CD4-positive, CD25-positive, alpha-beta regulatory T cell (primary cell): ENCODE measurements around the gene C11orf91. TPM values are rescaled to one million over a fixed set of nuclear protein-coding genes. Genes with fewer than 3 reads are reported as not detected.

Experiments
- ATAC-seq, 2 donors: fragments of 150-1000 bp; cut with Tn5 transposase; one replicate each; pipeline ENCODE4 v1.10.0; 2021; ENCODE audit warnings: low read depth in 2 of 2, moderate number of reproducible peaks in 2 of 2, moderate library complexity in 1 of 2
- DNase-seq, 3 donors: peaks; one replicate each; pipeline versions ENCODE4 v3.0.0 to v3.0.0-alpha.2; 2012 to 2022; ENCODE audit warnings: mixed read lengths in 1 of 3
- H3K27ac ChIP-seq: one replicate; pipeline ENCODE4 v1.7.0; 2013; ENCODE audit warnings: mild to moderate bottlenecking, low read length; ENCODE audit not compliant: insufficient read depth, poor library complexity, severe bottlenecking
- H3K27me3 ChIP-seq: one replicate; pipeline ENCODE4 v1.7.0; 2013; ENCODE audit warnings: low read length; ENCODE audit not compliant: control insufficient read depth, insufficient read depth
- H3K36me3 ChIP-seq: one replicate; pipeline ENCODE4 v1.7.0; 2013; ENCODE audit warnings: mild to moderate bottlenecking, low read length, moderate library complexity; ENCODE audit not compliant: control insufficient read depth, insufficient read depth
- H3K4me1 ChIP-seq: 2 replicates; pipeline ENCODE4 v1.7.0; 2013; ENCODE audit warnings: mild to moderate bottlenecking, low read length; ENCODE audit not compliant: insufficient read depth, control insufficient read depth, poor library complexity, severe bottlenecking
- H3K4me3 ChIP-seq: one replicate; pipeline ENCODE4 v1.7.0; 2013; ENCODE audit warnings: low read depth, mild to moderate bottlenecking, low read length, moderate library complexity
- H3K9me3 ChIP-seq, 2 experiments: 1 replicate in 1 of 2; 2 replicates in 1 of 2; pipeline ENCODE4 v1.7.0; 2013; ENCODE audit warnings: low read length in 2 of 2, mild to moderate bottlenecking in 1 of 2, moderate library complexity in 1 of 2; ENCODE audit not compliant: control insufficient read depth in 2 of 2
- H3K27ac Mint-ChIP-seq, 3 donors: one replicate each; pipeline ENCODE4 v1.8.0; 2020 to 2022; ENCODE audit warnings: mild to moderate bottlenecking in 3 of 3, mixed read lengths in 3 of 3, moderate library complexity in 2 of 3
- H3K27me3 Mint-ChIP-seq: one replicate; pipeline ENCODE4 v1.8.0; 2022; ENCODE audit warnings: mild to moderate bottlenecking, mixed read lengths
- H3K36me3 Mint-ChIP-seq: one replicate; pipeline ENCODE4 v1.8.0; 2020; ENCODE audit warnings: mixed read lengths
- H3K4me1 Mint-ChIP-seq, 4 donors: one replicate each; pipeline ENCODE4 v1.8.0; 2020 to 2022; ENCODE audit warnings: mixed read lengths in 4 of 4, mild to moderate bottlenecking in 1 of 4
- H3K4me3 Mint-ChIP-seq, 4 donors: one replicate each; pipeline ENCODE4 v1.8.0; 2020 to 2022; ENCODE audit warnings: mild to moderate bottlenecking in 4 of 4, mixed read lengths in 4 of 4, moderate library complexity in 3 of 4
- H3K9me3 Mint-ChIP-seq, 7 donors: one replicate each; pipeline ENCODE4 v1.8.0; 2020 to 2022; ENCODE audit warnings: mixed read lengths in 7 of 7, mild to moderate bottlenecking in 3 of 7, moderate library complexity in 2 of 7
- polyA plus RNA-seq, 4 donors: library from polyadenylated mRNA; unstranded; fragments of 300-500 nt; fragmentation: Illumina TruSeq; gene quantifications; one replicate each; pipeline ENCODE4 v1.2.3, GENCODE V29; 2021
- total RNA-seq: library from RNA; stranded (reverse); gene quantifications from one replicate; pipeline ENCODE4 v1.2.3, GENCODE V29; 2022

C11orf91 gene
- total and polyA plus RNA-seq, 5 donors from 2014 or later, result not detected

- ATAC-seq (no peak), DNase-seq (no peak)
- Histone ChIP-seq H3K27ac (no peak overlapping the region), H3K4me3 (no peak overlapping the region), H3K4me1 (no peaks in the 10 kb centered on the region), H3K27me3 (no peaks in the 10 kb centered on the region), H3K36me3 (peaks cover 15% of the 10 kb centered on the region), H3K9me3 (no peaks in the 10 kb centered on the region)
- Mint-ChIP-seq H3K4me1 (peaks cover 18 to 65% (median 42%) of the 10 kb centered on the region in 4 donors), H3K4me3 (no peak overlapping the region), H3K36me3 (peaks cover 15% of the 10 kb centered on the region), H3K27me3 (no peaks in the 10 kb centered on the region), H3K27ac (no peak overlapping the region), H3K9me3 (no peaks in the 10 kb centered on the region)
Observed at GRCh38 chr11:33725496-33725895, 24.9 kb upstream of the C11orf91 start.

GRCh38 chr11:33724644-33725035, 24.0 kb upstream of the C11orf91 start:
- DNase-seq (no peak), ATAC-seq (no peak)
- Mint-ChIP-seq H3K27ac (peak overlapping the region in 1 of 3 donors; percentile 64), H3K4me1 (peaks cover 18 to 60% (median 41%) of the 10 kb centered on the region in 4 donors), H3K27me3 (no peaks in the 10 kb centered on the region), H3K9me3 (no peaks in the 10 kb centered on the region), H3K4me3 (no peak overlapping the region), H3K36me3 (peaks cover 21% of the 10 kb centered on the region)
- no peak overlapping the region for H3K27ac ChIP-seq
- H3K9me3 ChIP-seq, result no peaks in the 10 kb centered on the region
- no peaks in the 10 kb centered on the region for H3K4me1 ChIP-seq
- H3K27me3 ChIP-seq, result no peaks in the 10 kb centered on the region
- no peak overlapping the region for H3K4me3 ChIP-seq
- peaks cover 23% of the 10 kb centered on the region for H3K36me3 ChIP-seq

- Mint-ChIP-seq H3K9me3 (no peaks in the 10 kb centered on the region), H3K27ac (no peak overlapping the region), H3K4me1 (peaks cover 18 to 51% (median 35%) of the 10 kb centered on the region in 4 donors), H3K36me3 (peaks cover 24% of the 10 kb centered on the region), H3K27me3 (no peaks in the 10 kb centered on the region), H3K4me3 (no peak overlapping the region)
- no peaks in the 10 kb centered on the region for H3K27me3 ChIP-seq
- no peaks in the 10 kb centered on the region for H3K4me1 ChIP-seq
- peaks cover 27% of the 10 kb centered on the region for H3K36me3 ChIP-seq
- H3K27ac ChIP-seq, result no peak overlapping the region
- H3K4me3 ChIP-seq, result no peak overlapping the region
- DNase-seq (no peak), ATAC-seq (peak in 1 of 2 donors; percentile 32)
- no peaks in the 10 kb centered on the region for H3K9me3 ChIP-seq
Observed at GRCh38 chr11:33723238-33723881, 22.7 kb upstream of the C11orf91 start.

GRCh38 chr11:33722590-33723234, 22.1 kb upstream of the C11orf91 start:
- Mint-ChIP-seq H3K4me1 (peaks cover 18 to 47% (median 34%) of the 10 kb centered on the region in 4 donors), H3K4me3 (no peak overlapping the region), H3K27ac (peak overlapping the region in 1 of 3 donors; percentile 44), H3K36me3 (peaks cover 25% of the 10 kb centered on the region), H3K9me3 (no peaks in the 10 kb centered on the region), H3K27me3 (no peaks in the 10 kb centered on the region)
- no peaks in the 10 kb centered on the region for H3K27me3 ChIP-seq
- DNase-seq, result peak in 1 of 3 donors; percentile 22
- no peak overlapping the region for H3K27ac ChIP-seq
- H3K4me3 ChIP-seq, result no peak overlapping the region
- no peaks in the 10 kb centered on the region for H3K4me1 ChIP-seq
- ATAC-seq, result peak in 1 of 2 donors; percentile 38
- H3K36me3 ChIP-seq, result peaks cover 28% of the 10 kb centered on the region
- no peaks in the 10 kb centered on the region for H3K9me3 ChIP-seq

- H3K4me1 Mint-ChIP-seq, result peaks cover 18 to 39% (median 30%) of the 10 kb centered on the region in 4 donors
- no peaks in the 10 kb centered on the region for H3K27me3 Mint-ChIP-seq
Observed at GRCh38 chr11:33721984-33722383, 21.4 kb upstream of the C11orf91 start.

GRCh38 chr11:33721426-33721825, 20.8 kb upstream of the C11orf91 start:
- H3K4me3 Mint-ChIP-seq, result no peak overlapping the region
- DNase-seq (no peak), ATAC-seq (no peak)
- Histone ChIP-seq H3K27me3 (no peaks in the 10 kb centered on the region), H3K4me1 (no peaks in the 10 kb centered on the region), H3K9me3 (no peaks in the 10 kb centered on the region), H3K4me3 (no peak overlapping the region), H3K36me3 (peaks cover 36% of the 10 kb centered on the region), H3K27ac (no peak overlapping the region)
- peaks cover 37% of the 10 kb centered on the region for H3K36me3 Mint-ChIP-seq
- H3K27ac Mint-ChIP-seq, result no peak overlapping the region
- no peaks in the 10 kb centered on the region for H3K9me3 Mint-ChIP-seq
- no peaks in the 10 kb centered on the region for H3K27me3 Mint-ChIP-seq
- H3K4me1 Mint-ChIP-seq, result peaks cover 16 to 36% (median 27%) of the 10 kb centered on the region in 4 donors

More at GRCh38 chr11:33721984-33722383, 21.4 kb upstream of the C11orf91 start:
- no peak for ATAC-seq
- H3K4me3 Mint-ChIP-seq, result no peak overlapping the region
- Histone ChIP-seq H3K9me3 (no peaks in the 10 kb centered on the region), H3K4me3 (no peak overlapping the region), H3K27ac (no peak overlapping the region), H3K27me3 (no peaks in the 10 kb centered on the region), H3K36me3 (peaks cover 31% of the 10 kb centered on the region), H3K4me1 (no peaks in the 10 kb centered on the region)
- H3K9me3 Mint-ChIP-seq, result no peaks in the 10 kb centered on the region
- no peak for DNase-seq
- H3K27ac Mint-ChIP-seq, result peak overlapping the region in 2 of 3 donors; percentile 44 to 81
- peaks cover 31% of the 10 kb centered on the region for H3K36me3 Mint-ChIP-seq

GRCh38 chr11:33719587-33719986, 19.0 kb upstream of the C11orf91 start:
- Mint-ChIP-seq H3K9me3 (no peaks in the 10 kb centered on the region), H3K36me3 (peaks cover 42% of the 10 kb centered on the region), H3K4me3 (no peak overlapping the region), H3K4me1 (peaks cover 8 to 20% (median 13%) of the 10 kb centered on the region in 4 donors), H3K27ac (no peak overlapping the region), H3K27me3 (no peaks in the 10 kb centered on the region)
- Histone ChIP-seq H3K4me3 (no peak overlapping the region), H3K27me3 (no peaks in the 10 kb centered on the region), H3K9me3 (no peaks in the 10 kb centered on the region), H3K36me3 (peaks cover 49% of the 10 kb centered on the region), H3K27ac (no peak overlapping the region), H3K4me1 (no peaks in the 10 kb centered on the region)
- DNase-seq (no peak), ATAC-seq (no peak)
